ENCODE data around the gene NPHP4. TPM values are rescaled to one million over a fixed set of nuclear protein-coding genes. Genes with fewer than 3 reads are reported as not detected.

NPHP4 gene
- total and polyA plus RNA-seq, 9 of the 15 experiments (the other 6 are each of a cell fraction or from before 2014, with no cell fraction given): 0.52 to 26.2 (median 6.7) TPM

DNA sequence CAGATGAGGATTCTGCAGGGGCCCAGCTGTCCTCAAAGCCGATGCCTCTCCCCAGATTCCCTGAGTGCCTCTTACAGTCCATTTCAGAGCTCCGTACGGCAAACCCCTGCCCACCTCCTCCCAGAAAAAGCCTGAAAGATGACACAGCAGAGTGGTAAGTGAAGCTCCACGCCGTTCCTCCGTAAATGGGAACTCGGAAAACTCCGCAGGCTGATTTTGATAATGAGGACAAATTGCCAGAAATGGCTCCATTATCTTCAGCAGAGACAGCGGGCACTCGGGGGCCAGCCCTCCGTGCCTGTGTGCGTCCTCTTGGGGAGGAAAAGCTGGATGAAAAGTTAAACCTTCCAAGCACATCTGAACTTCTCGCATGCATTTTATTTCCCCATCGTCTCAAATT is 81.1 kb downstream of the NPHP4 start:
- H3K27me3 ChIP-seq (ENCODE audit: control insufficient read depth in 2 of 2, insufficient read depth in 2 of 2, low read length in 2 of 2): no peaks in the 10 kb centered on the region
- no peak overlapping the region for H3K4me3 ChIP-seq
- 84% methylated on average over 12 of the region's 14 CpGs for WGBS (ENCODE audit: insufficient coverage, low coverage, missing lambda C conversion rate)
- no peak overlapping the region for H2AFZ ChIP-seq (ENCODE audit: low read depth, low read length)
- no peak for FAIRE-seq
- BruUV-seq (replicated peaks): no TSS peak
- H3K4me2 ChIP-seq (ENCODE audit: insufficient read depth, low read length): no peak overlapping the region
- H4K20me1 ChIP-seq (replicated peaks; ENCODE audit: control insufficient read depth, insufficient read depth, low read length): no peaks in the 10 kb centered on the region
- DNase-seq (ENCODE audit: extremely low read depth in 1 of 4, low spot score in 3 of 4): no peak
- intact Hi-C loops (cut with micrococcal nuclease) (loop anchor here (10.0 kb wide), 1 partner anchor 276 kb away; no protein-coding TSS in a partner anchor), in situ Hi-C loops (cut with MboI) (loop anchor here (10.0 kb wide), 1 partner anchor 406 kb away; no protein-coding TSS in a partner anchor)
- no peak overlapping the region for H3K9ac ChIP-seq (ENCODE audit: insufficient read depth in 1 of 2, low read depth in 2 of 2, low read length in 2 of 2)
- no peak overlapping the region for H3K27ac ChIP-seq (ENCODE audit: extremely low read depth, low read depth, low read length)
- ChIA-PET POLR2A (interaction anchor here (0.6 to 1.1 kb wide), 4 partner anchors 9 to 299 kb away, joined by 3 to 6 read pairs (median 4); no protein-coding TSS in a partner anchor), CTCF (ENCODE audit: low intra/inter-chr PET ratio) (no interaction called here)
- H3K4me1 ChIP-seq (replicated peaks in 1 of 2; ENCODE audit: control insufficient read depth in 2 of 2, insufficient read depth in 2 of 2, low read length in 2 of 2): peaks cover 3 to 36% of the 10 kb centered on the region in 2 experiments; a peak in 4 of 5 replicates
- TF ChIP-seq SIRT6 (IDR thresholded peaks at IDR 0.05; ENCODE audit: low read depth, low read length): no peak
- TF ChIP-seq ZNF696 (CRISPR knock-in tag; conservative IDR thresholded peaks at IDR 0.05): no peak
- TF ChIP-seq ESRRA (IDR thresholded peaks at IDR 0.05; ENCODE audit: borderline replicate concordance, low read depth): no peak
- no peak for ATAC-seq
- no peaks in the 10 kb centered on the region for H3K9me3 ChIP-seq (replicated peaks; ENCODE audit: control insufficient read depth, insufficient read depth, low read depth, low read length)
- H3K79me2 ChIP-seq (ENCODE audit: control insufficient read depth, insufficient read depth, low read length): no peaks in the 10 kb centered on the region
- H3K36me3 ChIP-seq (ENCODE audit: control insufficient read depth, insufficient read depth, low read length): peaks cover 14% of the 10 kb centered on the region; the same call in 2 of the 3 replicates
- H3K9me1 ChIP-seq (ENCODE audit: control insufficient read depth, insufficient read depth, low read length): no peaks in the 10 kb centered on the region

- ATAC-seq: no peak
- Histone ChIP-seq H3K36me3 (ENCODE audit: control insufficient read depth, insufficient read depth, low read length) (peaks cover 16% of the 10 kb centered on the region; the same call in 1 of the 3 replicates), H2AFZ (ENCODE audit: low read depth, low read length) (no peak overlapping the region), H4K20me1 (replicated peaks; ENCODE audit: control insufficient read depth, insufficient read depth, low read length) (no peaks in the 10 kb centered on the region), H3K27me3 (ENCODE audit: control insufficient read depth in 2 of 2, insufficient read depth in 2 of 2, low read length in 2 of 2) (no peaks in the 10 kb centered on the region), H3K9me3 (replicated peaks; ENCODE audit: control insufficient read depth, insufficient read depth, low read depth, low read length) (no peaks in the 10 kb centered on the region), H3K9ac (ENCODE audit: insufficient read depth in 1 of 2, low read depth in 2 of 2, low read length in 2 of 2) (no peak overlapping the region; a peak in 1 of 4 replicates), H3K9me1 (ENCODE audit: control insufficient read depth, insufficient read depth, low read length) (no peaks in the 10 kb centered on the region), H3K79me2 (ENCODE audit: control insufficient read depth, insufficient read depth, low read length) (no peaks in the 10 kb centered on the region), H3K4me3 (no peak overlapping the region), H3K4me1 (replicated peaks in 1 of 2; ENCODE audit: control insufficient read depth in 2 of 2, insufficient read depth in 2 of 2, low read length in 2 of 2) (peaks cover 1 to 34% of the 10 kb centered on the region in 2 experiments; a peak in 3 of 5 replicates), H3K27ac (ENCODE audit: extremely low read depth, low read depth, low read length) (no peak overlapping the region), H3K4me2 (ENCODE audit: insufficient read depth, low read length) (no peak overlapping the region)
- no peak for DNase-seq (ENCODE audit: extremely low read depth in 1 of 4, low spot score in 3 of 4)
- WGBS (ENCODE audit: insufficient coverage, low coverage, missing lambda C conversion rate): 82% methylated on average over 11 of the region's 11 CpGs
- no peak for FAIRE-seq
- POLR2A ChIA-PET: interaction anchor here (0.8 to 1.1 kb wide), 3 partner anchors 9 to 296 kb away, joined by 3 to 6 read pairs (median 5); no protein-coding TSS in a partner anchor
- CTCF ChIA-PET (ENCODE audit: low intra/inter-chr PET ratio): no interaction called here
- intact Hi-C loops (cut with micrococcal nuclease): loop anchor here (10.0 kb wide), 1 partner anchor 276 kb away; no protein-coding TSS in a partner anchor
- in situ Hi-C loops (cut with MboI): loop anchor here (10.0 kb wide), 1 partner anchor 406 kb away; no protein-coding TSS in a partner anchor
- BruUV-seq (replicated peaks): no TSS peak
- TF ChIP-seq, protein P1, sequence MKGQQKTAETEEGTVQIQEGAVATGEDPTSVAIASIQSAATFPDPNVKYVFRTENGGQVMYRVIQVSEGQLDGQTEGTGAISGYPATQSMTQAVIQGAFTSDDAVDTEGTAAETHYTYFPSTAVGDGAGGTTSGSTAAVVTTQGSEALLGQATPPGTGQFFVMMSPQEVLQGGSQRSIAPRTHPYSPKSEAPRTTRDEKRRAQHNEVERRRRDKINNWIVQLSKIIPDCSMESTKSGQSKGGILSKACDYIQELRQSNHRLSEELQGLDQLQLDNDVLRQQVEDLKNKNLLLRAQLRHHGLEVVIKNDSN (CRISPR knock-in tag; IDR thresholded peaks at IDR 0.05): no peak
- no peak for TF ChIP-seq BRF2 (IDR thresholded peaks at IDR 0.05; ENCODE audit: borderline replicate concordance, insufficient read depth, insufficient read length)
- TF ChIP-seq CHD1 (IDR thresholded peaks at IDR 0.05; ENCODE audit: low read length): no peak
- TF ChIP-seq CREBBP (IDR thresholded peaks at IDR 0.05; ENCODE audit: low read depth, low read length): no peak
- no peak for TF ChIP-seq SLC30A9 (CRISPR knock-in tag; IDR thresholded peaks at IDR 0.05)
- TF ChIP-seq NFIC (IDR thresholded peaks at IDR 0.05): no peak
- TF ChIP-seq CEBPZ (IDR thresholded peaks at IDR 0.05; ENCODE audit: borderline replicate concordance, low read depth, low read length): no peak
Measured at GRCh38 chr1:5910666-5911065, 81.6 kb downstream of the NPHP4 start.
